GM19397 (cell line): ENCODE data around the gene DOCK8.

Source experiments
- ATAC-seq: cut with Tn5 transposase; IDR thresholded peaks from one replicate; pipeline ENCODE4 v1.9.1; 2021; ENCODE audit warnings: mild to moderate bottlenecking, moderate library complexity; ENCODE audit not compliant: unreplicated experiment

The DOCK8 gene

GRCh38 chr9:266228-266627 lies 51.6 kb downstream of the DOCK8 start:
- ATAC-seq, result no peak

- no peak for ATAC-seq
Observed at GRCh38 chr9:268616-269015, 54.0 kb downstream of the DOCK8 start.

DNA sequence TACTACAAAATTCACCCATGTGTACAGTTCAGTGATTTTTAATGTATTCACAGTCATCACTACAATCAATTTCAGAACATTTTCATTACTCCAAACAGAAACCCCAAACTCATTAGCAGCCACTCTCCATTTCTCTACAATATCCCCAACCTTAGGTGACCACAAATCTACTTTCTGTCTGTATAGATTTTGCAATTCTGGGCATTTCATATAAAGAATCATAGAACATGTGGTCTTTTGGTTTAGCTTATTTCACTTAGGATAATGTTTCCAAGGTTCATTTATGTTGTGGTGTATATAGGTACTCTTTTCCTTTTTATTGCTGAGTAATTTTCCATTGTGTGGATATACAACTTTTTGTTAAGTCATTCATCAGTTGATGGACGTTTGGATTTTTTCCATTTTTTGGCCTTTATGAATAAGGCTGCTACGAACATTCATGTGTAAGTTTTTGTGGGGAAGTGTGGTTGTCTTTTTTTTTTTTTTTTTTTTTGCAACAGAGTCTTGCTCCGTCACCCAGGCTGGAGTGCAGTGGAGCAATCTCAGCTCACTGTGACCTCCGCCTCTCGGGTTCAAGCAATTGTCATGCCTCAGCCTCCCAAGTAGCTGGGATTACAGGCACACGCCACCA lies 54.5 kb downstream of the DOCK8 start:
- ATAC-seq, result no peak

DNA sequence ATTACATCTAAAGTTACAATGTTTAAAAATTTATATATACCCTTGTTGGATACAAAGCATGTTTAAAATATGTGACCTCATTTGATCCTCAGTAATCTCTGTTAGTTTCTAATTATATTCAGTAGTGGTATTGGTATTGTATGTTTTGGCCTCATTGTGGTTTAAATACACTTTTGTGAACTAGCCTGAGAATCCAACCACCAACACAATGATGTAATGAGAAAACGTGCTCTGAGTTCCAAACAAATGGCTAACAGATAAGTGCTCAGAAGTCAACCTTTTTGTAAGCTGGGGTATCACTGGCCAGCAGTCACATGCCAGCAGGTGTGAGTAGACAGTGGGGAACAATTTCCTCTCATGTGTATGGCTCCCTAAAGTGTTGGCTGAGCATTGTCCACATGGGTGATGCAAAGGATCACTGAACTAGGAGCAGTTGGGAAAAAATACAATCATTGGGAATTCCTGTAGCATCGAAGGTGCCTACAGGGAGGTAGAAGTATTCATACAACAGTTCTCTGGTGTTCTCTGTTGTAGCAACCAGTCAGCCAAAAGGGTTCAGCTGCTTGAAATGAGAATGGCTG lies 56.1 kb downstream of the DOCK8 start:
- ATAC-seq, result no peak

DNA sequence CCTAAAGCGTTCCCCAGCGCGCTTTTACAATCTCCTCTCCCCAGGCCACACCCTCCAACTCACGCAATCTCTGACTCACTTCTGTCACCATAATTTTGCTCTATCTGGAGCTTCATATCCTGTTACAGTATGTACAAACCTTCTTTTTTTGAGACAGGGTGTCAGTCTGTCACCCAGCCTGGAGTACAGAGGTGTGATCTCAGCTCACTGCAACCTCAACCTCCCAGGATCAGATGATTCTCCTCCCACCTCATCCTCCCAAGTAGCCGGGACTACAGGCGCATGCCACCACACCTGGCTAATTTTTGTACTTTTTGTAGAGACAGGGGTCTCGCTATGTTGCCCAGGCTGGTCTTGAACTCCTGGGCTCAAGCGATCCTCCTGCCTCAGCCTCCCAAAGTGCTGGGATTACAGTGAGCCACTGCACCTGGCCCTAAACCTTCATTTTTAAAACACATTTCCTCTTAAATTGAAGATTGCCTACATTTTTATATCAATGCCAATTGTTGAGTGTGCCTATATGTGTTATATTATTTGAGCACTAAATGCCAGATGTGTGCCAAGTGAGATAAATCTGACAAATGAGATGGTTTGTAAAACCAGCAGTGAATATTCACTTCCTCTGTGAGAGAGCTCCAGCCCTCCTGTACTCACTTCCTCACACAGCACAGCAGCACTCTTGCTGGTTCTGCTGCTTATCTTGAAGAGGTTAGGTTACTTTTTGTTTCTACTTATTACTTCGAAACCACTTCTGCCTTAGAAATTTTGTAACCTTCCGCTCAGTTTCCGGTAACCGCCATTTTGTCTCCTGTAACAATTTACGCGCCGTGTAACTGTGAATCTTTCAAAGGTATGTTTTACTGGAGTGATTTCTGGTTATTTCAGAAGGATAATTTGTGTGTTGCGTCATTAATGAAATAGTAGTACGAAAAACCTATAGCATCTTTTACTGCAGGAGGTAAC lies 57.9 kb downstream of the DOCK8 start:
- peak; percentile 98 for ATAC-seq

DNA sequence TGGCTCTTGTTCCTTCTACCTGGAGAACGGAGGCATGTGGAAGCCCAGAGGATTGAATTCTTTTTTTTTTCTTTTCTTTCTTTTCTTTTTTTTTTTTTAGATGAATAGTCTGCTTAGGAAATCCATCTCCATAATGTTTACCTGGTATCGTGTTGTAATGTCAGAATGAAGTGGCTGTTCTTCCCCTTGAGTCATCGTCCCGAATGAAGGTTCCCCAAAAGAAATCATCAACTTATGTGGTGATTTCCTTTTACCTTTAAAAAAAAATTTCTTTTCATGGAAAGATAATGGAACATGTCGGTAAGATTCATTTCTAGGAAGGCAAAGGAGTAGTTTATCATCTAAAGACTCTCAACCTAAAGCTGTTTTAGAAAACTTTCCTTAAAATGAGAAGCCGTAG lies 59.7 kb downstream of the DOCK8 start:
- no peak for ATAC-seq

DNA sequence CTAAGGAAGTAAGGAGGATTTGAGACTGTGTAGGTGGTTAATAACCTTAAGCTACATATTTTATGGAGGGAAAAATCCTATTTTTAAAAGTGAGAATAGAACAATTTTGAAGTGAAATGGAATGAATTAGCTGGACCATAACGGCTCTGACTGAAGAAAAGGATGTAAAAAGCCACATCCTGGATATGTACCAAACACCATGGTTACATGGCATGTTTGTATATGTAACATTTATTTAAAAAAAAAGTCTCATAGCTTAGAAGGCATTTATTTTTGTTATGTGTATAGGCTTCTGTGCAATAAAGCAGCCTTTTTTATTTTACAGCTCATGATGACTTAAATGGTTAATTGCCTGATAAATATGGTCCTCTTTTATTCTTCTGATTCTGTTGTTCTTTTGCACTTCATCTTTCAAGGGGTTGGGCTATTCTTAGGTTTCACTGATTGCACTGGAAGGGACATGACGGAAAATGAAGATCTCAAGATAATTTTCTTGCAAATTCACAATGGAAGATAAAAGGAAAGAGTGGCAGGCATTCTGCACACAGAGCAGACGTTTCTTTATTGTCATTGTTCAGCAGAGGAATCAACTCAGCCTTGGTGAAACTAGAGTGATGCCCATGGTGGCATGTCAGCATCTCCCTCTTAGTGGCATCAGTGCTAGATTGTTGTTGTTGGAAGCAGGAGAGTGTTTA lies 63.1 kb downstream of the DOCK8 start:
- no peak for ATAC-seq

- ATAC-seq, result no peak
Observed at GRCh38 chr9:278651-279050, 64.0 kb downstream of the DOCK8 start.

DNA sequence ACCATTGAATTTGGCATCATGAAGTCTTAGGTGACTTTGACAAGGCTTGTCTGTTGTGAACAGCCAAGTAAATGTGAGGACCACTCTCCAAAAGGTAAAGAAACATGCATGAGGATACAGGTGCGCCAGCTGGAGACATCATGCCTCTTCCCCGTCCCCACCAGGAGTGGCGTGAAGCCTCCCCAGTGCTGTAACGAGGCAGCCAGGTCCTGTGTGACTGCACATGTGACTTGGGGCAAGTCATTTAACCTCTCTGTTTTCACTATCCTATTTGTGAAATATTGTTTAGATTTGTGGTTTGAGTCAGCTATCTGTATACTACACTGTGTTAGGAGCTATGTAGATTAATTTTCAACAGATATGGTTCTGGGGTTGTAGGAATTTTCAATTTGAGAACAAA lies 65.0 kb downstream of the DOCK8 start:
- ATAC-seq, result no peak

- ATAC-seq, result peak; percentile 41
Observed at GRCh38 chr9:281741-282645, 67.3 kb downstream of the DOCK8 start.

- no peak for ATAC-seq
Observed at GRCh38 chr9:286071-286740, 71.5 kb downstream of the DOCK8 start.

- no peak for ATAC-seq
Observed at GRCh38 chr9:289121-289520, 74.5 kb downstream of the DOCK8 start.

- ATAC-seq, result no peak
Observed at GRCh38 chr9:292915-293314, 78.2 kb downstream of the DOCK8 start.

DNA sequence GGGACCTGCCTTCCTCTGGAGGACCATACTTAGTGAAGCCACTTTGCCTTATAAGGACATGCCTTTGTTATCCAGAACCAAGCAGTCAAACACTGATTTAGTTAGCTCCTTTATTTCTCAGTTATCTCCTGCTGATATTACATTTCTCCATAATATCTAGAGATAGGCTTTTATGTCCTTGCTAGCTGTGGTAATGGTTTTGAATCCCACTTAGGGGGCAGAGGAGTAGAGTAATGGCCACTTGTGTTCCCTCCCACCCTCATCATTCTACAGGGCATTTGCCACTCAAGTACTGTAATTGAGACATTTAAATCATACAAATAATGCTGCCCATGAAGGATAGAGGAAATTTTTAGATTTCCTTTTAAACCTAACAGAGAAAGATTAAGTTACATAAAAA lies 80.9 kb downstream of the DOCK8 start:
- no peak for ATAC-seq

GRCh38 chr9:296411-296810 lies 81.7 kb downstream of the DOCK8 start:
- no peak for ATAC-seq

- peak; percentile 94 for ATAC-seq
Observed at GRCh38 chr9:297104-297972, 82.7 kb downstream of the DOCK8 start.

DNA sequence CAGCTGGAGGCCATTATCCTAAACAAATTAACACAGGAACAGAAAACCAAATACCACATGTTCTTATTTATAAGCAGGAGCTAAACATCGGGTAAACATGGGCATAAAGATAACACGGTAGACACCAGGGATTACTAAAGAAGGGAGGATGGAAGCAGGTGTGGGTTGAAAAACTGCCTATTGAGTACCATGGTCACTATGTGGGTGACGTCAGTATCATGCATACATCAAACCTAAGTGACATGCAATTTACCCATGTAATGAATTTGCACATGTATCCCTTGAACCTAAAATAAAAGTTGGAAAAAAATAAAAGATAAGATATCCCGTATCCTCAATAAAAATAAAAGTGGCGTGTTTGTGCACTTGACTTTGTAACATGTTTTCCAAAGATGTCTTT lies 88.8 kb downstream of the DOCK8 start:
- no peak for ATAC-seq

GRCh38 chr9:304106-304505 lies 89.4 kb downstream of the DOCK8 start:
- ATAC-seq, result no peak
